Right lobe of liver (tissue), 4 donors: Measurements from ENCODE around the gene POTEG.
"Not testable (repeated sequence)": the region's sequence is repeated elsewhere in the genome, so short reads cannot be mapped to it uniquely, and the experiment has no call there.

Experiments
- POLR2A ChIP-seq: fragments of 450-650 bp; IDR thresholded peaks from one replicate; pipeline ENCODE4 v1.6.1; 2017; ENCODE audit warnings: antibody characterized with exemption, mild to moderate bottlenecking
- TF ChIP-seq, protein P1 (sequence below), 4 donors: fragments of 200-600 bp in 3 of 4; fragments of 450-650 bp in 1 of 4; IDR thresholded peaks; one replicate each; pipeline versions ENCODE4 v1.5.1 to v1.8.0; 2016 to 2022; ENCODE audit warnings: antibody characterized with exemption in 4 of 4, mild to moderate bottlenecking in 2 of 4
- donor health status: DM: no; HTN: no; CAD: no.
- donor health status: DM: no; HTN: no; CAD: no.
- donor health status: DM: no; HTN: yes; CAD: no.

DNA sequence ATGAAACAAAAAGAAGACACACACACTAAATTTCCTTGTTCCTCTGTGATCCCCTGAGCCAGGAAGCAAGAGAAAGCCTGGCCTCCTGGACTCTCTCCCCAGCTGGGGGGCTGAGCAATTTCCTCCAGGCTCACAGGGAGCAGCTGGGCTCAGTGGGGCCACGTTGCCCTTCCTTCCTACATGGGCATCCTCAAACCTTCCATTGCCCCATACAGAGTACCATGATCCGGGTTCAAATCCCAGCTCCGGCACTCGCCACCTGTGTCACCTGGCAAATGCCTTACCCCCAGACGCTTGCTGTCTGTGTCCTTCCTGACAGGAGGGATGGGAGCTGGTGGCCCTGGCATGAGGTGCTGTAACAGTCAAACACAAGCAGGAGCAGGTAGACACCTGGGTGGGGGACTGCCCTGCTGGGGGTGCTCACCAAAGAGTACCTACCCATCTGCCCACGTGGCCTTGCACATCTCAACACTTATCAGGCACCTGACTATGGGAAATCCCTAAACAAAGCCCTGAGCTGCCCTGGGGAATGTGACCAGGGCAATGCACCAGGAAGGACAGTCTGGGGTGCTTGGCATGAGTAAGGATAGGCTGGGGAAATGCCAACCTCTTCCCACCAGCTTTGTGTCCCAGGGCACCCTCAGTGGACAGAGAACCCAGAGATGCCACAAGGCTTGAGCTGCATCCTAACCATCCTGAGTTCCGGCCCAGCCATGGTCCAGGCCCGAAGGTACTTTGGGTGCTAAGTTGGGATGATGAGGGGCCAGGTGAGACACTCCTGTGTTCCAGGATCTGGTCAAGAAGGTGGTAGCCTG is 2.4 kb upstream of the POTEG start:
- TF ChIP-seq, protein P1, sequence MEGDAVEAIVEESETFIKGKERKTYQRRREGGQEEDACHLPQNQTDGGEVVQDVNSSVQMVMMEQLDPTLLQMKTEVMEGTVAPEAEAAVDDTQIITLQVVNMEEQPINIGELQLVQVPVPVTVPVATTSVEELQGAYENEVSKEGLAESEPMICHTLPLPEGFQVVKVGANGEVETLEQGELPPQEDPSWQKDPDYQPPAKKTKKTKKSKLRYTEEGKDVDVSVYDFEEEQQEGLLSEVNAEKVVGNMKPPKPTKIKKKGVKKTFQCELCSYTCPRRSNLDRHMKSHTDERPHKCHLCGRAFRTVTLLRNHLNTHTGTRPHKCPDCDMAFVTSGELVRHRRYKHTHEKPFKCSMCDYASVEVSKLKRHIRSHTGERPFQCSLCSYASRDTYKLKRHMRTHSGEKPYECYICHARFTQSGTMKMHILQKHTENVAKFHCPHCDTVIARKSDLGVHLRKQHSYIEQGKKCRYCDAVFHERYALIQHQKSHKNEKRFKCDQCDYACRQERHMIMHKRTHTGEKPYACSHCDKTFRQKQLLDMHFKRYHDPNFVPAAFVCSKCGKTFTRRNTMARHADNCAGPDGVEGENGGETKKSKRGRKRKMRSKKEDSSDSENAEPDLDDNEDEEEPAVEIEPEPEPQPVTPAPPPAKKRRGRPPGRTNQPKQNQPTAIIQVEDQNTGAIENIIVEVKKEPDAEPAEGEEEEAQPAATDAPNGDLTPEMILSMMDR (IDR thresholded peaks at IDR 0.05): not testable (repeated sequence)
- not testable (repeated sequence) for TF ChIP-seq POLR2A
